Epithelial cell of proximal tubule (primary cell): ENCODE results near the gene SIGLEC9. TPM values are rescaled to one million over a fixed set of nuclear protein-coding genes. Genes with fewer than 3 reads are reported as not detected.
A peak's percentile ranks its signal among the peaks of the same experiment; 100 is the strongest.
"Not testable (repeated sequence)": the region's sequence is repeated elsewhere in the genome, so short reads cannot be mapped to it uniquely, and the experiment has no call there.

Experiments used
- DNase-seq: peaks from one replicate; pipeline ENCODE4 v3.0.0-alpha.2; 2011; ENCODE audit warnings: low read depth
- H3K4me3 ChIP-seq: 2 replicates; pipeline ENCODE4 v1.5.1; 2011; ENCODE audit warnings: low read depth, mild to moderate bottlenecking, low read length
- CTCF ChIP-seq: conservative IDR thresholded peaks from 2 replicates; pipeline ENCODE4 v1.5.1; 2012; ENCODE audit warnings: low read depth, mild to moderate bottlenecking, low read length
- total RNA-seq: library from RNA; depleted of rRNA; stranded (reverse); fragments of >200 nt; gene quantifications from 2 replicates; pipeline ENCODE4 v1.2.3, GENCODE V29; 2015

The SIGLEC9 gene
- total RNA-seq, 1 donor from 2014 or later, result not detected

- no peak for TF ChIP-seq CTCF
- DNase-seq, result no peak
- H3K4me3 ChIP-seq, result no peak overlapping the region
These were observed 37.3 kb downstream of the SIGLEC9 start for GRCh38 chr19:51161867-51162496.

GRCh38 chr19:51163257-51163656 is 38.6 kb downstream of the SIGLEC9 start:
- H3K4me3 ChIP-seq, result no peak overlapping the region
- TF ChIP-seq CTCF, result no peak
- DNase-seq, result no peak

- no peak for TF ChIP-seq CTCF
- no peak overlapping the region for H3K4me3 ChIP-seq
- DNase-seq, result no peak
These were observed 39.5 kb downstream of the SIGLEC9 start for GRCh38 chr19:51164215-51164614.

- no peak overlapping the region for H3K4me3 ChIP-seq
- no peak for TF ChIP-seq CTCF
- DNase-seq, result no peak
These were observed 42.3 kb downstream of the SIGLEC9 start for GRCh38 chr19:51166846-51167490.

GRCh38 chr19:51168564-51169282 is 44.0 kb downstream of the SIGLEC9 start:
- no peak overlapping the region for H3K4me3 ChIP-seq
- no peak for TF ChIP-seq CTCF
- DNase-seq, result no peak

- DNase-seq, result peak; percentile 2
- TF ChIP-seq CTCF, result peak; percentile 68
- H3K4me3 ChIP-seq, result not testable (repeated sequence)
These were observed 44.7 kb downstream of the SIGLEC9 start for GRCh38 chr19:51169283-51169918.
